Osteocyte (in vitro differentiated cells): ENCODE data around the gene TP53BP2. TPM values are rescaled to one million over a fixed set of nuclear protein-coding genes. Genes with fewer than 3 reads are reported as not detected.

Source experiments
- DNase-seq: peaks from one replicate; pipeline ENCODE4 v3.0.0; 2021; ENCODE audit warnings: mixed read lengths; ENCODE audit not compliant: unreplicated experiment; ENCODE audit errors: extremely low spot score
- H3K27ac Mint-ChIP-seq: one replicate; pipeline ENCODE4 v1.8.0; 2021; ENCODE audit warnings: mild to moderate bottlenecking, mixed read lengths; ENCODE audit not compliant: unreplicated experiment
- H3K27me3 Mint-ChIP-seq: one replicate; pipeline ENCODE4 v1.8.0; 2021; ENCODE audit warnings: mixed read lengths; ENCODE audit not compliant: unreplicated experiment
- H3K36me3 Mint-ChIP-seq: one replicate; pipeline ENCODE4 v1.8.0; 2021; ENCODE audit warnings: mixed read lengths; ENCODE audit not compliant: unreplicated experiment
- H3K4me1 Mint-ChIP-seq: one replicate; pipeline ENCODE4 v1.8.0; 2021; ENCODE audit warnings: mixed read lengths; ENCODE audit not compliant: unreplicated experiment
- H3K4me3 Mint-ChIP-seq: one replicate; pipeline ENCODE4 v1.8.0; 2021; ENCODE audit warnings: mild to moderate bottlenecking, moderate library complexity, mixed read lengths; ENCODE audit not compliant: unreplicated experiment
- H3K9me3 Mint-ChIP-seq: one replicate; pipeline ENCODE4 v1.8.0; 2021; ENCODE audit warnings: mixed read lengths; ENCODE audit not compliant: unreplicated experiment
- total RNA-seq: library from RNA; stranded (reverse); gene quantifications from 2 replicates; pipeline ENCODE4 v1.2.1, GENCODE V29; 2021
- TF ChIP-seq, protein P1 (sequence below): fragments of 200-600 bp; sonication (generic); IDR thresholded peaks from 2 replicates; pipeline ENCODE4 v1.5.0; 2021; ENCODE audit warnings: antibody characterized with exemption, mild to moderate bottlenecking, moderate library complexity

The TP53BP2 gene
- total RNA-seq, 1 donor from 2014 or later = 58.7 TPM

DNA sequence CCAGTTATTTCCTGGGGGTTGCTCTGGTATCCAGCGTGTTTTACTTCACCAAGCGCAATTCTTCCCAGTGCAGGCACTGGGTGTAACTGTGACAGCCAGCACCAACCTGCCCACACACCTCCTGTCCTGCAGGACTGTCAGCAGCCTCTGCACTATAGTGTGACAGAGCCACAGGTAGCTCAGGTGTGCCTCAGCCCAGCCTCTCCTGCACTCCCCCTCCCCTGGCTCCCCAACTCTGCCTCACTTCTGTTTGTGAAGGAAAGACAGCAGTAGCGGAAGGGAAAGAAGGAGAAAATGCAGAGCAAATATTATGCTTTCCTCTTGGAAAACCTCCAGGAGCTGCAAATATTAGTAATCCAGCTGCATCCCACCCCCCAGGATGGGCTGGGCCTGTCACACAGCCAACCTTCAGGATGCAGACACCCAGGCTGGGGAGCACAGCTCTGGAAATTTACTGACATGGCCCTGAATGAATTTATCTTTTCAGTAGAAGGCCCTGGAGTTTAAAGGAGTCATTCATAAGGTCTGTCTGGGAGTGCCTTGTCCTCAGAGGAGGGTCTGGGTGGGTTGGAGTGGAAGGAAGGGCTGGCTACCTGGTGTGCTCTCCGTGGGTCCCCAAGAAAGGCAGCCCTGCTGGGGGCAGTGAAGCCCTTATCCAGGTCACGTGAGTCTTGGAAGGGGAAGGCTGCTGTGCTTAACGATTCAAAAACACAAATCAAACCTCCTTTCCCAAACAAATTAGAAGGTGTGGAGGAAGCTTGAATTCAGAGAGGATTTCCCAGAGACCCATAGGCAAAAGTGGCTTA, 112.6 kb downstream of the TP53BP2 start:
- Mint-ChIP-seq H3K9me3 (no peaks in the 10 kb centered on the region), H3K36me3 (peaks cover 9% of the 10 kb centered on the region), H3K4me1 (peaks cover 82% of the 10 kb centered on the region), H3K27me3 (no peaks in the 10 kb centered on the region), H3K4me3 (peak overlapping the region; percentile 30), H3K27ac (peak overlapping the region; percentile 98)
- no peak for DNase-seq
- TF ChIP-seq, protein P1, sequence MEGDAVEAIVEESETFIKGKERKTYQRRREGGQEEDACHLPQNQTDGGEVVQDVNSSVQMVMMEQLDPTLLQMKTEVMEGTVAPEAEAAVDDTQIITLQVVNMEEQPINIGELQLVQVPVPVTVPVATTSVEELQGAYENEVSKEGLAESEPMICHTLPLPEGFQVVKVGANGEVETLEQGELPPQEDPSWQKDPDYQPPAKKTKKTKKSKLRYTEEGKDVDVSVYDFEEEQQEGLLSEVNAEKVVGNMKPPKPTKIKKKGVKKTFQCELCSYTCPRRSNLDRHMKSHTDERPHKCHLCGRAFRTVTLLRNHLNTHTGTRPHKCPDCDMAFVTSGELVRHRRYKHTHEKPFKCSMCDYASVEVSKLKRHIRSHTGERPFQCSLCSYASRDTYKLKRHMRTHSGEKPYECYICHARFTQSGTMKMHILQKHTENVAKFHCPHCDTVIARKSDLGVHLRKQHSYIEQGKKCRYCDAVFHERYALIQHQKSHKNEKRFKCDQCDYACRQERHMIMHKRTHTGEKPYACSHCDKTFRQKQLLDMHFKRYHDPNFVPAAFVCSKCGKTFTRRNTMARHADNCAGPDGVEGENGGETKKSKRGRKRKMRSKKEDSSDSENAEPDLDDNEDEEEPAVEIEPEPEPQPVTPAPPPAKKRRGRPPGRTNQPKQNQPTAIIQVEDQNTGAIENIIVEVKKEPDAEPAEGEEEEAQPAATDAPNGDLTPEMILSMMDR = no peak

DNA sequence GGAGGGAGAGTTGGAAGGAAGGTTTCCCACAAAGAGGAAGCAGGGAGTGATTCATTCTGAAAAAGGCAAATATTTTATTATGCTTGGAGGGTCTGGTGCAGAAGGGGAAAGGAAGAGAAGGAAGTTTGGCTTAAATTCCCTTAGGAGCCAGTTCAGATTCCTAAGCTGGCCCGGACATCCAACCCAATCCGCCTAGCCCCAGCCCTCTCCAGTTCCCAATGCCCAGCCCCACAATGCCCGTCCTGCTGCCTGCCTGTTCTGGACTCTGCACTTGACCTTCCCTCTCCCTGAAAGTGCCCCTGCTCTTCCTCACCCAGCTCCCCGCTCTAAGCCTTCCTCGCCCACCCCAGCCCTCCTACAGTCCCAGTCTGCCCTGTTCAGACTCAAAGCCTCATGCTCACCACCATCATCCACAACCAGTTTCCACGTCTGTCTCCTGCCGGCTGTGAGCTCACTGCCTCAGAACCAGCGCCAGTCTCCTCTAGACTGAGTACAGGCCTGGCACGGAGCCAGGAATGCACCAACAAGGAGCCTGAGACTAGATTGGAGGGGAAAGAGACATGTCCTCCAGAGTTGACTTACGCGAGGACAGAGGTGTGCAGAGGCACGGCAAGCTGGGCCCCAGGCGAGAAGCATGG, 114.5 kb downstream of the TP53BP2 start:
- TF ChIP-seq, protein P1 = no peak
- H3K36me3 Mint-ChIP-seq = peaks cover 11% of the 10 kb centered on the region
- H3K27me3 Mint-ChIP-seq = no peaks in the 10 kb centered on the region
- no peaks in the 10 kb centered on the region for H3K9me3 Mint-ChIP-seq
- H3K27ac Mint-ChIP-seq = peak overlapping the region; percentile 98
- peak overlapping the region; percentile 43 for H3K4me3 Mint-ChIP-seq
- peak; percentile 89 for DNase-seq
- peaks cover 83% of the 10 kb centered on the region for H3K4me1 Mint-ChIP-seq

DNA sequence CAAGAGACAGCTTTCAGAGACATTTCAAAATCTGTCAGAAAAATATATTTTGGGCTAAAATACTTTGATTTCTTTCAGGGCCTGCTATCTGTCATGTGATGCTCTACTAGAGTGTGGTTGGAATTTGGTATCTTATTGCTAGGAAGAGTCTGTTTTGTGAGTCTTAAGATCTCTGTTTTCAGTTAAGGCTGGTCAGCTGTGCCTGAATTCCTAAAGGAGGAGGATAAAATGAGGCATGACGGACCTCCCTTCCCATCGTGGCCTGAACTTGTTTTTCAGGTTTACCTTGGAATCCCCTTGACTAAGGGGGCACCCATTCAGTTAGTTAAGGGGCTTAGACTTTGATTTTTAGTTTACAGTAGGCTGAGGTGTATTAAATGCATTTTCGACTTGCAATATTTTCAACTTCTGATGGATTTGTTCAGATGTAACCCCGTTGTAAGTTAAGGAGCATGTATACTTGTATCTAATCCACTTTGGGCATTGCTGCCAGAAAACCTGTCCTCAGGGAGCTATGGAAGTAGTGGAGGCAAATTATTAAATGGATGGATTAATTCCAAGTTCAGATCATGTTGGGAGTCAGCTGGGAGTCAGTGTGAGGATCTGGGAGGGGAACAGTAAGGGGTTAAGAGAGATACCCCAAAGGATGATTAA, 115.1 kb downstream of the TP53BP2 start:
- TF ChIP-seq, protein P1 = no peak
- Mint-ChIP-seq H3K4me3 (peak overlapping the region; percentile 43), H3K27ac (peak overlapping the region; percentile 98), H3K27me3 (no peaks in the 10 kb centered on the region), H3K36me3 (peaks cover 12% of the 10 kb centered on the region), H3K4me1 (peaks cover 86% of the 10 kb centered on the region), H3K9me3 (no peaks in the 10 kb centered on the region)
- no peak for DNase-seq

DNA sequence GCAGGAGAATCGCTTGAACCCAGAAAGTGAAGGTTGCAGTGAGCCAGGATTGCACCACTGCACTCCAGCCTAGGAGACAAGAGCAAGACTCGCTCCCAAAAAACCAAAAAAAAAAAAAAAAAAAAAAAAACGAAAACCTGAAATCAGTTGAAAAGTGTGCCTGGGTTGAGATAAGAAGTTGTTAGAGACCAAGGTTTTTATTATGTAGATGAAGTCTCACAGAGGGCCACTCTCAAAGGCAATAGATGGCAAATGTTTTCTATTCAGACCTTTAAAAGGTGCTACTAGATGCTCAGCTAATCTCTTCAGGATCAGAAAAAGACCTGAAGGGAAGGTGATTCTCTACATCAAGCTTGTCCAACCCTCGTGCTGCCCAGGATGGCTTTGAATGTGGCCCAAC, 115.8 kb downstream of the TP53BP2 start:
- TF ChIP-seq, protein P1 = no peak
- no peaks in the 10 kb centered on the region for H3K9me3 Mint-ChIP-seq
- no peak overlapping the region for H3K4me3 Mint-ChIP-seq
- H3K36me3 Mint-ChIP-seq = peaks cover 12% of the 10 kb centered on the region
- peak overlapping the region; percentile 98 for H3K27ac Mint-ChIP-seq
- peaks cover 88% of the 10 kb centered on the region for H3K4me1 Mint-ChIP-seq
- DNase-seq = no peak
- no peaks in the 10 kb centered on the region for H3K27me3 Mint-ChIP-seq

Other genes starting within 250 kb of the TP53BP2 start
- not detected in 2 replicates for gene CAPN8, start 180.2 kb downstream of the TP53BP2 start, total RNA-seq
- gene CAPN2, start 133.4 kb downstream of the TP53BP2 start, total RNA-seq = 271 and 278 TPM in 2 replicates